Measurements from ENCODE around the gene EPHA5.

The EPHA5 gene

DNA sequence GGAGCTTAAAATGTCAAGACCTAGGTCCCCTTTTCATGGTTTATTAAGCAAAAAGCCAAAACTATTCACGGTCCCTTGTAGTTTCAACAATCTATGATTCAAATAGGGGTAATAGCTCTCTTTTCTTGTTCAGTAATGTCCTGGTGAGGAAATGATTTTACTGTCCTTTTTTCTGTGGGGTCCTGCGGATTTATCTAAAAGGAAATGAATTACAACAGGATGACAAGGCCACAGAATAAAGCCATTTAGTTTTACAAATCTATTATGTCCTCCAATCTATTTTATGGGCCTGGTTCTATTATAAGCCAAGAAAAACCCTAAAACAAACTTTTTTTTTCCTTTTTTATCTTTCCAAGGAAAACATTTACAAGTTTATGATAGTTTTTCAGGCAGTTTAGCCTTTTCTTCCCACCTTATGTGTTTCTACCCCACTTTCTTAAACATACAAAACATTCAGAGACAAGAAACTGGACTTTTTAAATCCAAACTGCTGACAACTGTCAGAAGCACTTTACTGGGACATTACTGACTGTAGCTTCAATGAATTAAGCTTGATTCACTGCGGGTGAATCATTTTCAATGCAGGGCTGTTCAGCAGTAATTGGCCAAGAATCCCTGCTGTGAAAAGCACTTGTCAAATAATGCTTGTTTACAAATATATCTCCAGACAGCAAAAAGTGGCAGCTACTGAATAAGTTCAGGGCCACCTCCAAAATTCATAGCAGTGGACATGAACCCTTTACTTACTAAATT, 4.3 kb downstream of the EPHA5 start:
- no CpG with 5 or more reads among the region's 3 CpGs for WGBS (ENCODE audit: insufficient coverage, insufficient read length)
- no peak for DNase-seq (ENCODE audit: low read depth, low spot score)
- Histone ChIP-seq H3K36me3 (ENCODE audit: control insufficient read depth, insufficient read depth, low read length) (no peaks in the 10 kb centered on the region), H3K27ac (ENCODE audit: low read length) (no peak overlapping the region), H3K4me1 (ENCODE audit: control insufficient read depth, insufficient read depth, low read length) (no peaks in the 10 kb centered on the region), H3K9me3 (ENCODE audit: control insufficient read depth, insufficient read depth, low read length) (no peaks in the 10 kb centered on the region), H3K4me3 (ENCODE audit: low read length) (no peak overlapping the region), H3K27me3 (ENCODE audit: control insufficient read depth, insufficient read depth, low read length) (peaks cover 24% of the 10 kb centered on the region)

GRCh38 chr4:65661471-65661870, 8.8 kb downstream of the EPHA5 start:
- no CpG with 5 or more reads among the region's 1 CpG for WGBS (ENCODE audit: insufficient coverage, insufficient read length)
- Histone ChIP-seq H3K4me3 (ENCODE audit: low read length) (no peak overlapping the region), H3K9me3 (ENCODE audit: control insufficient read depth, insufficient read depth, low read length) (no peaks in the 10 kb centered on the region), H3K27me3 (ENCODE audit: control insufficient read depth, insufficient read depth, low read length) (no peaks in the 10 kb centered on the region), H3K36me3 (ENCODE audit: control insufficient read depth, insufficient read depth, low read length) (no peaks in the 10 kb centered on the region), H3K27ac (ENCODE audit: low read length) (no peak overlapping the region), H3K4me1 (ENCODE audit: control insufficient read depth, insufficient read depth, low read length) (no peaks in the 10 kb centered on the region)
- DNase-seq (ENCODE audit: low read depth, low spot score), result no peak

- no peak for DNase-seq (ENCODE audit: low read depth, low spot score)
- Histone ChIP-seq H3K4me1 (ENCODE audit: control insufficient read depth, insufficient read depth, low read length) (no peaks in the 10 kb centered on the region), H3K4me3 (ENCODE audit: low read length) (no peak overlapping the region), H3K36me3 (ENCODE audit: control insufficient read depth, insufficient read depth, low read length) (no peaks in the 10 kb centered on the region), H3K27ac (ENCODE audit: low read length) (no peak overlapping the region), H3K9me3 (ENCODE audit: control insufficient read depth, insufficient read depth, low read length) (no peaks in the 10 kb centered on the region), H3K27me3 (ENCODE audit: control insufficient read depth, insufficient read depth, low read length) (no peaks in the 10 kb centered on the region)
- WGBS (ENCODE audit: insufficient coverage, insufficient read length), result no CpG with 5 or more reads among the region's 1 CpG
These were observed 12.2 kb downstream of the EPHA5 start for GRCh38 chr4:65658117-65658516.

GRCh38 chr4:65656008-65656407, 14.3 kb downstream of the EPHA5 start:
- no peaks in the 10 kb centered on the region for H3K9me3 ChIP-seq (ENCODE audit: control insufficient read depth, insufficient read depth, low read length)

GRCh38 chr4:65654976-65655375, 15.3 kb downstream of the EPHA5 start:
- Histone ChIP-seq H3K4me3 (ENCODE audit: low read length) (no peak overlapping the region), H3K36me3 (ENCODE audit: control insufficient read depth, insufficient read depth, low read length) (no peaks in the 10 kb centered on the region), H3K4me1 (ENCODE audit: control insufficient read depth, insufficient read depth, low read length) (no peaks in the 10 kb centered on the region), H3K27ac (ENCODE audit: low read length) (no peak overlapping the region), H3K27me3 (ENCODE audit: control insufficient read depth, insufficient read depth, low read length) (no peaks in the 10 kb centered on the region), H3K9me3 (ENCODE audit: control insufficient read depth, insufficient read depth, low read length) (no peaks in the 10 kb centered on the region)
- WGBS (ENCODE audit: insufficient coverage, insufficient read length), result no CpG with 5 or more reads among the region's 1 CpG
- no peak for DNase-seq (ENCODE audit: low read depth, low spot score)

More at GRCh38 chr4:65656008-65656407, 14.3 kb downstream of the EPHA5 start:
- Histone ChIP-seq H3K36me3 (ENCODE audit: control insufficient read depth, insufficient read depth, low read length) (no peaks in the 10 kb centered on the region), H3K27me3 (ENCODE audit: control insufficient read depth, insufficient read depth, low read length) (no peaks in the 10 kb centered on the region), H3K4me1 (ENCODE audit: control insufficient read depth, insufficient read depth, low read length) (no peaks in the 10 kb centered on the region), H3K4me3 (ENCODE audit: low read length) (no peak overlapping the region), H3K27ac (ENCODE audit: low read length) (no peak overlapping the region)
- no peak for DNase-seq (ENCODE audit: low read depth, low spot score)

DNA sequence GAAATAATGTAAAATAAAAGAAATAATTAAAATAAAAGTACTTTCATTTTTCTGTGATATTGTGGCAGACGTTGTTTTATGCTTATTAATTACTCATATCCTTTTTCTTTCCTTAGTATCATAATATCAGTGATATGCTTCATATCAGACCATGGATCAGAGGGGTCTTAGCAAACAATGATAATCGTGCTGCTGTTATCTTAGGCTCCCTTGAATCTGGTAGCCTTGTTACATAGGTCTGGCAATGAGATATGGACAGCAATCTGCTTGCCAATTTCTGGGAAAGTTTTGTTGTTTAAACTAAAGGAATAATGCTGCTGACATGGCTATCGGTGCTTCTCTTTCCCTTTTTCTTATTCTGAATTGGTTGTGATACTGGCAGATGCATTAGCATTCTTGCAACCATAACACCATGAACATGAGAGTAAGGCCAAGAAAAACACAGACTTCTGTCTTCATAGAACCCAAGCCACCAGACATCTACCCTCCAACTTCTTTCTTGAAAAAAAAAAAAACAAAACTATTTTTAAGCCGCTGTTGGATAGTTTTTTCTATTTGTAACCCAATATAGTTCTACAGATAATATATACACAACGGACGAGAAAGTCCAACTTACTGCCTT, 16.4 kb downstream of the EPHA5 start:
- Histone ChIP-seq H3K27me3 (ENCODE audit: control insufficient read depth, insufficient read depth, low read length) (no peaks in the 10 kb centered on the region), H3K4me3 (ENCODE audit: low read length) (no peak overlapping the region), H3K4me1 (ENCODE audit: control insufficient read depth, insufficient read depth, low read length) (no peaks in the 10 kb centered on the region), H3K9me3 (ENCODE audit: control insufficient read depth, insufficient read depth, low read length) (no peaks in the 10 kb centered on the region), H3K36me3 (ENCODE audit: control insufficient read depth, insufficient read depth, low read length) (no peaks in the 10 kb centered on the region), H3K27ac (ENCODE audit: low read length) (no peak overlapping the region)
- no peak for DNase-seq (ENCODE audit: low read depth, low spot score)
- no CpG with 5 or more reads among the region's 6 CpGs for WGBS (ENCODE audit: insufficient coverage, insufficient read length)

DNA sequence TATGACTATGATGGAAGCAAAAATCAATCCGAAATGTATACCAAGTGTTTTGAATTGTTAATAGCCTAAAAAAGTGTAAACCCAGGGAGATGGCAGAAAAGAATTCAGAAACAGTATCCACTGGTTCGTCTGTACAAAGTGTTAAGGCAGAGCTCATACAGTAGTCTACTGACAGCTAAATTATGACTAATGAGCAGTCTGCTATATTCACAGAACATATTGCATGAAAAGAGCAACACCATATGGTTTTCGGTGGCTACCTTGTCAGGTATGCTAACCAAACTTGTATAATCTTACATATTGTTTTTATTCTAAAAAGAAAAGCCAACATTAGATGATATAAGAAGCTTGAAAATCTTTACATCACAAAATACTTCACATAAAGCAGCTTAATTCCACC, 18.5 kb downstream of the EPHA5 start:
- WGBS (ENCODE audit: insufficient coverage, insufficient read length), result no CpG with 5 or more reads among the region's 3 CpGs
- Histone ChIP-seq H3K27ac (ENCODE audit: low read length) (no peak overlapping the region), H3K4me3 (ENCODE audit: low read length) (no peak overlapping the region), H3K9me3 (ENCODE audit: control insufficient read depth, insufficient read depth, low read length) (no peaks in the 10 kb centered on the region), H3K27me3 (ENCODE audit: control insufficient read depth, insufficient read depth, low read length) (no peaks in the 10 kb centered on the region), H3K36me3 (ENCODE audit: control insufficient read depth, insufficient read depth, low read length) (no peaks in the 10 kb centered on the region), H3K4me1 (ENCODE audit: control insufficient read depth, insufficient read depth, low read length) (no peaks in the 10 kb centered on the region)
- no peak for DNase-seq (ENCODE audit: low read depth, low spot score)

- H3K4me1 ChIP-seq (ENCODE audit: control insufficient read depth, insufficient read depth, low read length), result no peaks in the 10 kb centered on the region
- no peak overlapping the region for H3K27ac ChIP-seq (ENCODE audit: low read length)
- WGBS (ENCODE audit: insufficient coverage, insufficient read length), result no CpG with 5 or more reads among the region's 1 CpG
- H3K36me3 ChIP-seq (ENCODE audit: control insufficient read depth, insufficient read depth, low read length), result no peaks in the 10 kb centered on the region
- no peaks in the 10 kb centered on the region for H3K9me3 ChIP-seq (ENCODE audit: control insufficient read depth, insufficient read depth, low read length)
- no peak overlapping the region for H3K4me3 ChIP-seq (ENCODE audit: low read length)
- DNase-seq (ENCODE audit: low read depth, low spot score), result no peak
- H3K27me3 ChIP-seq (ENCODE audit: control insufficient read depth, insufficient read depth, low read length), result no peaks in the 10 kb centered on the region
These were observed 19.3 kb downstream of the EPHA5 start for GRCh38 chr4:65651031-65651430.

DNA sequence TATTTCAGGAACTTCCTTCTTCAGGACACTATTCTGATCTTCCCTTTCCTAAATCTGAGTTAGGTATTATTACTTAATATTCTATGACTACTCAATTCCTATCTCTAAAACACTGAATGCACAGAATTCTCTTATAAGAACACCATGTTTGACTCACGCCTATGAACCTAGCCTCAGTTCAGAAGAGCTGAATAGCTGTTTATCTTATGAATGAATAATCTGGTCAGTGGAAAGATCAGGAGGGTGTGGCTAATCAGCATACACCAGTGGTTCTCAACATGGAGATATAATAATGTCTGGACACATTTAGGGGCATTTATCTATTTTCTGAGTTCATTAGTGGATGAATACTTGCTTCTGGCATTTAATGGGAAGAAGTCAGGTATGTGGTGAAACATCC, 24.2 kb downstream of the EPHA5 start:
- no peak overlapping the region for H3K4me3 ChIP-seq (ENCODE audit: low read length)
- DNase-seq (ENCODE audit: low read depth, low spot score), result no peak
- H3K27me3 ChIP-seq (ENCODE audit: control insufficient read depth, insufficient read depth, low read length), result no peaks in the 10 kb centered on the region
- no peaks in the 10 kb centered on the region for H3K4me1 ChIP-seq (ENCODE audit: control insufficient read depth, insufficient read depth, low read length)
- no peaks in the 10 kb centered on the region for H3K9me3 ChIP-seq (ENCODE audit: control insufficient read depth, insufficient read depth, low read length)
- H3K27ac ChIP-seq (ENCODE audit: low read length), result no peak overlapping the region
- no CpG with 5 or more reads among the region's 1 CpG for WGBS (ENCODE audit: insufficient coverage, insufficient read length)
- no peaks in the 10 kb centered on the region for H3K36me3 ChIP-seq (ENCODE audit: control insufficient read depth, insufficient read depth, low read length)

DNA sequence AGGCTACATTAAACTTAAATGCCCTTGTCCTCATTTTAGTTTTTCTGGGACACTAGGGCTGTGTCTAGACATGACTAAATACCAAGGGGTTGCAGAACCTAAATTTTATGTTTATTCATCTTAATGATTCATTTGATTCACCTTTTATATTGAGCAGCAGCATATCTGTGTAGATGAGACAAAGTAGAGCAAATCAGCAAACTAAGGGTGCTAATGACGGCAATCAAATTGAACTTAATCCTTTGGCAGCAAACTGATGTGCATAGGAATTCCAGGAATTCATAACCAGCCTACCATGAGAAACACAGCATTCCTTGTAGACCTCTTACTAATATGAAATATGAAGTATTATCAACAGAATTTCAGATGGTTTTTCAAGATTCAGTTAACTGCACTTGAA, 25.1 kb downstream of the EPHA5 start:
- Histone ChIP-seq H3K9me3 (ENCODE audit: control insufficient read depth, insufficient read depth, low read length) (no peaks in the 10 kb centered on the region), H3K27me3 (ENCODE audit: control insufficient read depth, insufficient read depth, low read length) (no peaks in the 10 kb centered on the region), H3K4me1 (ENCODE audit: control insufficient read depth, insufficient read depth, low read length) (no peaks in the 10 kb centered on the region), H3K4me3 (ENCODE audit: low read length) (no peak overlapping the region), H3K27ac (ENCODE audit: low read length) (no peak overlapping the region), H3K36me3 (ENCODE audit: control insufficient read depth, insufficient read depth, low read length) (no peaks in the 10 kb centered on the region)
- WGBS (ENCODE audit: insufficient coverage, insufficient read length), result no CpG with 5 or more reads among the region's 1 CpG
- no peak for DNase-seq (ENCODE audit: low read depth, low spot score)

Data from iPS DF 6.9 (cell line).